HUES64 (cell line): Measurements from ENCODE around the gene KIF4A.
"Not testable (repeated sequence)": the region's sequence is repeated elsewhere in the genome, so short reads cannot be mapped to it uniquely, and the experiment has no call there.

Experiments used
- H3K27ac ChIP-seq: 2 replicates; pipeline ENCODE4 v1.7.0; 2013; ENCODE audit warnings: low read depth, low read length, inconsistent platforms
- H3K27me3 ChIP-seq: 2 replicates; pipeline ENCODE4 v1.6.1; 2013; ENCODE audit warnings: mild to moderate bottlenecking, low read length; ENCODE audit not compliant: insufficient read depth
- H3K36me3 ChIP-seq: 2 replicates; pipeline ENCODE4 v1.6.1; 2013; ENCODE audit warnings: mild to moderate bottlenecking, low read length; ENCODE audit not compliant: insufficient read depth
- H3K4me1 ChIP-seq: 2 replicates; pipeline ENCODE4 v1.6.1; 2013; ENCODE audit warnings: mild to moderate bottlenecking, low read length, moderate library complexity; ENCODE audit not compliant: insufficient read depth
- H3K4me3 ChIP-seq: 2 replicates; pipeline ENCODE4 v1.5.1; 2013; ENCODE audit warnings: mild to moderate bottlenecking, low read length, moderate library complexity
- H3K9ac ChIP-seq: 2 replicates; pipeline ENCODE4 v1.6.1; 2013; ENCODE audit warnings: mild to moderate bottlenecking, low read depth, low read length
- H3K9me3 ChIP-seq: 2 replicates; pipeline ENCODE4 v1.6.1; 2013; ENCODE audit warnings: low read depth, low read length; ENCODE audit not compliant: insufficient read depth
- WGBS: fragments of 150-250, 120-280 bp; methylation state at CpG from one replicate; pipeline ENCODE4 v1.1.7; 2013; ENCODE audit warnings: missing lambda C conversion rate; 5-methylcytosine and 5-hydroxymethylcytosine counted together

KIF4A gene

DNA sequence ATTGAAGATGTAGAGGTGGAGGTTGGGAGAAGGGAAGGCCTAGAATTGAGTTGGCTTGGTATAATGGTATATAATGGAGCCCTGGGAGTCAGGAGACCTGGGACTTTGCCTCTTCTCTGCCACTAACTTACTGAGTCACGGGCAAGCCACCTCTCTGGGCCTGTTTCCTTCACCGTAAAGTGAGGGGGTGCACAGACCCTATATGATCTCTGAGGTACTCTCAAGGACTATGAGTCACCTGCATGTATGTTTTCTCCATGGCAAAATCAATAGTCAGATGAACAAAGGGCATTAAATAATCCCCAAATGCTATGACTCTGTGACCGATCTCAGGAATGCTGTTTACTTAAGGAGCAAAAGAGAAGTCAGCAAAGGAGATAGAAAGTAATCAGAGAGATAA, 35.0 kb upstream of the KIF4A start:
- Histone ChIP-seq H3K4me1 (no peaks in the 10 kb centered on the region), H3K4me3 (no peak overlapping the region), H3K27me3 (no peaks in the 10 kb centered on the region), H3K36me3 (no peaks in the 10 kb centered on the region), H3K9ac (no peak overlapping the region), H3K27ac (no peak overlapping the region), H3K9me3 (no peaks in the 10 kb centered on the region)
- 90% methylated on average over 3 of the region's 3 CpGs for WGBS

DNA sequence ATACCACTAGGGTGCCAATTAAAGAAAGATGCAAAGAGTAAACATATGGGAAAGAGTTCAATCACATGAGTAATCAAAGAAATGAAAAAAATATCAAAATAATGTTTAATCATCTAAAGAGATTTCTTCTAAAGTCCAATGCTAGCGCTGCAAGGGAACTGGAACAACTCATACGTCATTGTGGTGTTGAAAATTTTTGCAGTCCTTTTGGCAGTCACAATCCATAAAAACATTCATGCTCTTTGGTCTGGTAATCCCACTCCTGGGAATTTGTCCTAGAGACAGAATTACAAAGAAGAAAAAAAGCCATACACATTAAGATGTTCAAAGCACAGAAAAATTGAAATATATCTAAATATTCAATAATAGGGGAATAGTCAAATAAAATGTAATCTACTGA, 34.5 kb upstream of the KIF4A start:
- no peaks in the 10 kb centered on the region for H3K9me3 ChIP-seq
- no peaks in the 10 kb centered on the region for H3K4me1 ChIP-seq
- no peak overlapping the region for H3K4me3 ChIP-seq
- H3K36me3 ChIP-seq, result no peaks in the 10 kb centered on the region
- no peak overlapping the region for H3K9ac ChIP-seq
- WGBS, result 100% methylated on average over 2 of the region's 2 CpGs
- H3K27me3 ChIP-seq, result no peaks in the 10 kb centered on the region
- no peak overlapping the region for H3K27ac ChIP-seq

GRCh38 chrX:70257423-70258288, 32.2 kb upstream of the KIF4A start:
- Histone ChIP-seq H3K36me3 (no peaks in the 10 kb centered on the region), H3K4me1 (no peaks in the 10 kb centered on the region), H3K4me3 (no peak overlapping the region), H3K9me3 (no peaks in the 10 kb centered on the region), H3K27me3 (no peaks in the 10 kb centered on the region), H3K9ac (no peak overlapping the region), H3K27ac (no peak overlapping the region)
- WGBS, result 86% methylated on average over 5 of the region's 5 CpGs

DNA sequence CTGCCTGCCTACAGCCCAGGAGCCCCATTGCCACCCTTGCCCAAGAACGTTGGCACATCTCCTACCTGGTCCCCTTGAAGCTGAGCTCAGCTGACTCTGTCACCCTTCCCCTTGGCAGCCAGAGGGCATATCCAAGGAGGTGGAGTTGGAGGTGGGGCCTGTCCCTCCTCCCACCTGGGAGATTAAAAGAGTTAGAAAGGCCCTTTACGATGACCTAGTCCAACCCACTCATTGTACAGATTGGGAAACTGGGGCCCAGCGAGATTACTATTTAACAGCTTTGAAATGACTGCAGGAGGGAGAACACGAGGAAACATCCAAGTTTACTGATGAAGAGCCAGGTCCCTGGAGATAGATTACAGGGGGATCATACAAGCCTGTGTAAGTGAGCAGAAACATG, 29.8 kb upstream of the KIF4A start, which contains the start of gene P2RY4:
Gene P2RY4 (minus strand): TSS at position 101 of the 400 bp plus-strand sequence. CDS start 580 bp downstream, outside the sequence.
- Histone ChIP-seq H3K27ac (no peak within 1 kb of the TSS), H3K9ac (no peak within 1 kb of the TSS), H3K27me3 (no peaks in the 10 kb centered on the region), H3K4me1 (no peaks in the 10 kb centered on the region), H3K4me3 (no peak within 1 kb of the TSS), H3K9me3 (no peaks in the 10 kb centered on the region), H3K36me3 (no peaks in the 10 kb centered on the region)
- WGBS, result 75% methylated on average over 4 of the region's 4 CpGs

DNA sequence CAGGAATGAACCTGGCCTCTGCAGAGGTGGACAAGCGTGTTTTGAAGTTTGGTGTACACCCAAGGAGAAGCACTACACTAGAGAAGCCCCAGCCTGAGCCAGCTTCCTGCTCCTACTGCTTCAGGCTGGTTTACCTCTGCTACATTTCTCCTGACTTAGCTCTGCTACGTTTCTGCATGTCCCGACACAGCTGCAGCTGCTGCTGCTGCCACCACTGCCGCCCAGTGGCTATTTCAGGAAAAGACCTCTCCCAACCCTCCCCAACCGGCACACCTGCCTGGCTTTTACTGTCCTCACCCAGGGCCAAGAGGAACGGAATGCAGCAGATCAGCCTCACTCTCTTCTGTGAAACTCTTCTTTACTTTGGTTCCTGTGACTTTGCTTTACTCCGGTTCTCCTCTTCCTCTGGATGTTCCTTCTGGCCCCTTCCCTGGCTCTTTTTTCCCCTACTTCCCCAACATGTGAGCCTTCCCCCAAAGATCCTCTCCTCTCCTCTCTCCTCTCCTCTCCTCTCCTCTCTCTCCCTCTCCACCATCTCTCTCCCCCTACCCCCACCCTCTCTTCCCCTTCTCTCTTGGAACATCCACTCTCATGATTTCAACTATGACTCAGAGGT, 26.8 kb upstream of the KIF4A start:
- no peak overlapping the region for H3K4me3 ChIP-seq
- H3K36me3 ChIP-seq, result no peaks in the 10 kb centered on the region
- H3K9ac ChIP-seq, result 0 out of 2 replicates have a peak overlapping the region, but pooled peaks have one; percentile 21
- WGBS, result 12% methylated on average over 7 of the region's 7 CpGs
- H3K27ac ChIP-seq, result no peak overlapping the region
- no peaks in the 10 kb centered on the region for H3K27me3 ChIP-seq
- H3K4me1 ChIP-seq, result no peaks in the 10 kb centered on the region
- no peaks in the 10 kb centered on the region for H3K9me3 ChIP-seq

DNA sequence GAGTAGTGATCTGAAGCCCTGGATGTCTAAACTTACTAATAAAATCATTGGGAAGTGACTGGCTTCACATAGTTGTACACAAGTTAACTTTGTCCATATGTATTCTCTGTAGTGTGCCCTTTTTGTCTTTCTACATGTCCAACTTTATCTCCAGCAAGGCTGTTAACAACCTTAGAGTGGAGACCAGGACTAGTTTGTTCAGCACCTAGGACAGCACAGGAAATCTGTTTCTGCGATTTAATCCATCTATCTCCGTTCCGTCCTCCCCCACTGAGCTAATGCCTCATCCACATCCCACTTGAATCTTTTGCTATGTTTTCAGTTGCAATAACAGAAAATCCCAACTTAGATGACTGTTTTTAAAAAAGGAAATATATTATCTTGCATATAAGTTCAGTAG, 25.1 kb upstream of the KIF4A start:
- H3K9me3 ChIP-seq, result no peaks in the 10 kb centered on the region
- no peak overlapping the region for H3K4me3 ChIP-seq
- H3K4me1 ChIP-seq, result no peaks in the 10 kb centered on the region
- 49% methylated on average over 3 of the region's 3 CpGs for WGBS
- no peaks in the 10 kb centered on the region for H3K36me3 ChIP-seq
- no peak overlapping the region for H3K9ac ChIP-seq
- H3K27me3 ChIP-seq, result no peaks in the 10 kb centered on the region
- H3K27ac ChIP-seq, result no peak overlapping the region

GRCh38 chrX:70268034-70268433, 21.9 kb upstream of the KIF4A start, which contains the start of gene ARR3:
ARR3 (plus strand) TSS chrX:70268334; CDS start chrX:70269386, 1,052 bp downstream.
- no peak within 1 kb of the TSS for H3K9ac ChIP-seq
- no peak within 1 kb of the TSS for H3K27ac ChIP-seq
- H3K4me1 ChIP-seq, result no peaks in the 10 kb centered on the region
- no peaks in the 10 kb centered on the region for H3K36me3 ChIP-seq
- no peaks in the 10 kb centered on the region for H3K9me3 ChIP-seq
- H3K27me3 ChIP-seq, result no peaks in the 10 kb centered on the region
- no peak within 1 kb of the TSS for H3K4me3 ChIP-seq

- H3K9me3 ChIP-seq, H3K9ac ChIP-seq, H3K27ac ChIP-seq, H3K36me3 ChIP-seq, H3K27me3 ChIP-seq, H3K4me1 ChIP-seq, H3K4me3 ChIP-seq: not testable (repeated sequence)
- WGBS, result 92% methylated on average over 5 of the region's 7 CpGs
These were observed 15.9 kb upstream of the KIF4A start for GRCh38 chrX:70274029-70274428.

GRCh38 chrX:70279081-70279480, 10.8 kb upstream of the KIF4A start:
- Histone ChIP-seq H3K27ac (no peak overlapping the region), H3K36me3 (no peaks in the 10 kb centered on the region), H3K4me3 (no peak overlapping the region), H3K4me1 (no peaks in the 10 kb centered on the region), H3K27me3 (no peaks in the 10 kb centered on the region), H3K9me3 (no peaks in the 10 kb centered on the region), H3K9ac (no peak overlapping the region)
- 83% methylated on average over 2 of the region's 3 CpGs for WGBS

GRCh38 chrX:70280573-70280972, 9.3 kb upstream of the KIF4A start:
- Histone ChIP-seq H3K27me3 (no peaks in the 10 kb centered on the region), H3K9me3 (no peaks in the 10 kb centered on the region), H3K27ac (no peak overlapping the region), H3K4me1 (no peaks in the 10 kb centered on the region), H3K36me3 (no peaks in the 10 kb centered on the region), H3K9ac (no peak overlapping the region), H3K4me3 (no peak overlapping the region)
- WGBS, result 82% methylated on average over 3 of the region's 3 CpGs

DNA sequence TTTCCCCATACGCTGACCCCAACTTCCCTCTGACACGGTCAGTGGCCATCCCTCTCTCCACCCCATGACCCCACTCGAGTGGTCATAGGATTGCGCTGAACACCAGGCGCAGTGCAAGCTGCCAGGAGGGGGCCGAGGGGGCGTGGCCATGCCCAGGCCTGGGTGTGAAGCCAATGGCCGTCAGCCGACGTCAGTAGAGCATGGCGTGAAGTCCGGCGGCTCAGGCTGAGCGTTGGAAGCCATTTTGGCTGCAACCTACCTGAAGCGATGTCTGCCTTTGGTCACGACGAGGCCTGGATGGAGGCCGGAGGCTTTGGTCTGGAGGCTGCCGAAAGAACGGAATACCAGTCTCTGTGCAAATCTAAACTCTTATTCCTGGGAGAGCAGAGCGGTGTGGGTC, 8.0 kb upstream of the KIF4A start, which contains the start of gene RAB41:
Gene RAB41 (plus strand): TSS at position 222 of the 400 bp plus-strand sequence. CDS start 46 bp downstream, at position 268.
- no peak within 1 kb of the TSS for H3K4me3 ChIP-seq
- H3K36me3 ChIP-seq, result peaks cover 10% of the 10 kb centered on the region
- H3K4me1 ChIP-seq, result no peaks in the 10 kb centered on the region
- H3K27ac ChIP-seq, result no peak within 1 kb of the TSS
- no peaks in the 10 kb centered on the region for H3K27me3 ChIP-seq
- 93% methylated on average over 21 of the region's 21 CpGs for WGBS
- H3K9ac ChIP-seq, result no peak within 1 kb of the TSS
- H3K9me3 ChIP-seq, result no peaks in the 10 kb centered on the region
